KOPT-K1 (cell line): Measurements from ENCODE around the gene ADSS1.
A peak's percentile ranks its signal among the peaks of the same experiment; 100 is the strongest.
"Not testable (repeated sequence)": the region's sequence is repeated elsewhere in the genome, so short reads cannot be mapped to it uniquely, and the experiment has no call there.

ENCODE experiments used
- H3K27ac ChIP-seq: fragments of 200-600 bp; sonication (generic); 2 replicates; pipeline ENCODE4 v1.5.1; 2016; ENCODE audit warnings: antibody characterized with exemption, mild to moderate bottlenecking, low read depth, low read length; ENCODE audit not compliant: poor library complexity, severe bottlenecking
- H3K36me3 ChIP-seq: fragments of 200-600 bp; sonication (generic); 2 replicates; pipeline ENCODE4 v1.5.1; 2017; ENCODE audit warnings: antibody characterized with exemption, mild to moderate bottlenecking, low read length, moderate library complexity; ENCODE audit not compliant: insufficient read depth
- H3K9me3 ChIP-seq: fragments of 200-600 bp; sonication (generic); 2 replicates; pipeline ENCODE4 v1.5.1; 2017; ENCODE audit warnings: antibody characterized with exemption, low read length, mild to moderate bottlenecking; ENCODE audit not compliant: insufficient read depth, poor library complexity, severe bottlenecking

ADSS1 gene

GRCh38 chr14:104739546-104740516 lies 15.8 kb downstream of the ADSS1 start:
- Histone ChIP-seq H3K27ac (no peak overlapping the region), H3K9me3 (no peaks in the 10 kb centered on the region), H3K36me3 (no peaks in the 10 kb centered on the region)

DNA sequence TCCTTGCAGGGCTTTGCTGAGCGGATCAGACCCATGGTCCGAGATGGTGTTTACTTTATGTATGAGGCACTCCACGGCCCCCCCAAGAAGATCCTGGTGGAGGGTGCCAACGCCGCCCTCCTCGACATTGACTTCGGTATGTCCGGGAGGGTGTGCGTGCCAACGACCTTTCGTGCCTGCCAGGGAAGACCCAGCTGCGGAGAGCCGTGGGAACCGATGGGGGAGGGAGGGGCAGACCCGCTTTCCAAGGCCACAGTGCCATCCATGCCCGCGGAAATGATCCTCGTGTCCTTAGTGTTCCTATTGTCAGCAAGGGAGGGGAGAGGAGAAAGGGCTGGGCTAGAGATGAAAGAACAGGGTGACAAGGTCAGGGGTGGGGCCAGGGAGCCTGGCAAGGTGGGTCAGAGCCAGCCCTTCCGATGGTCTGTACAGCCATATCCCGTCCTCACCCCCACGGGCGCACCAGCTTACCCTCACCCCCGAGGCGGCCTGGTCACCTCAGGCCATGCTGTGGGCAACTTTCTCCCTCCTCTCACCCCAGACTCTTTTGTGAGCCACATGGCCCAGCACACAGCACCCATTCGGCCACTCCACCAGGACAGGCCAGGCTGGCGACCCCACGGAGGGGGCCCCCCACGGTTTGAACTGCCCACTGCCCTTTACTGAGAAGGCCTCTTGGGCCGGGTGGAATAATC lies 17.2 kb downstream of the ADSS1 start:
- H3K9me3 ChIP-seq = no peaks in the 10 kb centered on the region
- no peak overlapping the region for H3K27ac ChIP-seq
- H3K36me3 ChIP-seq = no peaks in the 10 kb centered on the region

- H3K27ac ChIP-seq = no peak overlapping the region
- no peaks in the 10 kb centered on the region for H3K36me3 ChIP-seq
- H3K9me3 ChIP-seq = no peaks in the 10 kb centered on the region
Measured at GRCh38 chr14:104741803-104742251, 17.8 kb downstream of the ADSS1 start.

DNA sequence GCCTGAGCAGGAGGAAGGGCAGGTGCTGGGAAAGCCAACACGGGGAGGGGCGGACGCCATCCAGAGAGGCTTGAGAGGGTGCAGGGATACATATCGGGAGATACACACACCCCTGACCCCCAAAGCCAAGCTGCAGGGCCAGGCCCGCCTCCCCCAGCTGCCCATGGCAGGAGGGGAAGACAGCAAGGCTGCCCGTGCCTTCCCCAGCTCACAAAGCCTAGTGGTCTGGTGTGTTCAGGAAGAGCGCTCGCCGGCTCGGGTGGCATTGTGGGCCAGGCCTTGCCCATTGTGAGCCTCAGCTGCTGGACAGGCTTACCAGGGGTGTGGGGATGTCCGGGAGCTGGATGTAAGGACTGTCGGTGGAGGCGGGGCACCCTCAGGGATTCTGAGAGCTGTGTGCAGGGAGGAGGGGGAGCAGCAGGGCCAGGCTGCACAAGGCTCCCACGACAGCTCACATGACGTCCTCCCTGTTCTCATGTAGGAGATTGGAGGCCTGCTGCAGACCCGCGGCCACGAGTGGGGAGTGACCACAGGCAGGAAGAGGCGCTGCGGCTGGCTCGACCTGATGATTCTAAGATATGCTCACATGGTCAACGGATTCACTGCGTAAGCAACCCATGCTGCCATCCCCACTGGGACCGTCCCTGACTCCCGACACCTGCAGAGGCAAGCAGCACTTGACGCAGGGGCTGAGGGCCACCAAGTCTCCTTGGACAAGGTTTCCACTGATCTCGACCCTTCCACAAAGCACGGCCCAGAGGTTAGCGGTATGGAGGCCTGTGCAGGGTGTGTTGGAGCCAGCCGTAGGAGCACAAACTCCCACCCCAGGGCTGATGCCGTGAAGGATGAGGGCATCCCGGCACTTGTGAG lies 18.8 kb downstream of the ADSS1 start:
- no peak overlapping the region for H3K27ac ChIP-seq
- no peaks in the 10 kb centered on the region for H3K9me3 ChIP-seq
- no peaks in the 10 kb centered on the region for H3K36me3 ChIP-seq

GRCh38 chr14:104743461-104744380 lies 19.7 kb downstream of the ADSS1 start:
- H3K9me3 ChIP-seq = no peaks in the 10 kb centered on the region
- no peaks in the 10 kb centered on the region for H3K36me3 ChIP-seq
- H3K27ac ChIP-seq = no peak overlapping the region

GRCh38 chr14:104744484-104744883 lies 20.5 kb downstream of the ADSS1 start:
- Histone ChIP-seq H3K27ac (peak overlapping the region; percentile 71), H3K9me3 (no peaks in the 10 kb centered on the region), H3K36me3 (no peaks in the 10 kb centered on the region)

- Histone ChIP-seq H3K36me3 (no peaks in the 10 kb centered on the region), H3K9me3 (no peaks in the 10 kb centered on the region), H3K27ac (peak overlapping the region; percentile 71)
Measured at GRCh38 chr14:104745431-104745830, 21.4 kb downstream of the ADSS1 start.

GRCh38 chr14:104746071-104746545 lies 22.1 kb downstream of the ADSS1 start:
- Histone ChIP-seq H3K36me3 (no peaks in the 10 kb centered on the region), H3K9me3 (no peaks in the 10 kb centered on the region), H3K27ac (peak overlapping the region; percentile 71)

- no peaks in the 10 kb centered on the region for H3K9me3 ChIP-seq
- peak overlapping the region; percentile 71 for H3K27ac ChIP-seq
- no peaks in the 10 kb centered on the region for H3K36me3 ChIP-seq
Measured at GRCh38 chr14:104746934-104747481, 23.0 kb downstream of the ADSS1 start.

- Histone ChIP-seq H3K27ac (no peak overlapping the region), H3K9me3 (no peaks in the 10 kb centered on the region), H3K36me3 (no peaks in the 10 kb centered on the region)
Measured at GRCh38 chr14:104747876-104748275, 23.8 kb downstream of the ADSS1 start.

DNA sequence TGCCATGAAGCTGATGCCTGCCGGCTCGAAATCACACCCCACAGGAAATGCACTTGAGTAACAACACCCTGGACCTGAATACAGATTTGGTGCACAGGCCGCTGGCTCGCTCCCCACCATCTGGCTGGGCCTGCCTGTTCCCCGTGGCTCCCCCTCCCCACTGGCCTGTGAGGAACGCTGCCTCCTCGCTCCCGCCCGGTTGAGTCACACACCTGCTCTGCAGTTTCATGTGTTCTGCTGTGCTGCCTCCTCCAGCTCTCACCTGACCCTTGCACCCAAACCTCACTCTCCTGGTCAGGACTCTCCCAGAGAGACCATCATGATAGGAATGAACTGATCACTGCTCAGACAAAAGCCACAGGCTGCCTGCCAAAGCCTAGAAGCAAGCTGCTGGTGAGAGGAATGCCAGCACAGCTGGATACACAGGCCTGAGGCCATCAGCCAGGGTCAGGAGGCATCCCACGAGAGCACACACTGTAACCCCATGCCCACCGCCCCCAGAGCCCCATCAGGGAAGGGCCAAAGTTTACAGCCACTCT lies 25.2 kb downstream of the ADSS1 start:
- H3K36me3 ChIP-seq = peaks cover 3% of the 10 kb centered on the region; the same call in 1 of the 2 replicates
- H3K9me3 ChIP-seq = no peaks in the 10 kb centered on the region
- no peak overlapping the region for H3K27ac ChIP-seq

DNA sequence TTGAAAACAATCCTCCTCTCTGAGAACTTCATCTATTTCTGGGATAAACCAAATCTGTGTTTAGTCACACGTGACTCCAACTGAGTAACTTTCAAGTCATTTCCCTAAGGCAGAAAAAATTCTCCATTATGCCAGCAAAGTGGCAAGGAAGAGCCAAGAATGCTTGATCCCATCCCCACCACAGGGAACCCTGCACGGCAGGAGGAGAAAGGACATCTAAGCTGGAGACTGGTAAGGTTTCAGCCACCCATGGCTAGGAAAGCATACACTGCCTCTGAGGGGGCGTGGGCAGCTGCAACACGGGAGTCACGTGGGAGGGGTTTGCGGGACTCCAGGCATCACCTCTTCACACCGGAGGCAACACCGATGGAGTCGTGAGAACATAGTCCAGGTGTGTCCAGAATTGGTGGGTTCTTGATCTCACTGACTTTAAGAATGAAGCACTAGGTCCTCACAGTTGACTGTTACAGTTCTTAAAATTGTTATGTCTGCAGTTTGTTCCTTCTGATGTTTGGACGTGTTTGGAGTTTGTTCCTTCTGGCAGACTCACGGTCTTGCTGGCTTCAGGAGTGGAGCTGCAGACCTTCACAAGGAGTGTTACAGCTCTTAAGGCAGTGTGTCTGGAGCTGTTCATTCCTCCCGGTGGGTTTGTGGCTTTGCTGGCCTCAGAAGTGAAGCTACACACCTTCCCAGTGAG lies 26.2 kb downstream of the ADSS1 start:
- Histone ChIP-seq H3K36me3 (peaks cover 12% of the 10 kb centered on the region), H3K9me3 (no peaks in the 10 kb centered on the region), H3K27ac (no peak overlapping the region)

DNA sequence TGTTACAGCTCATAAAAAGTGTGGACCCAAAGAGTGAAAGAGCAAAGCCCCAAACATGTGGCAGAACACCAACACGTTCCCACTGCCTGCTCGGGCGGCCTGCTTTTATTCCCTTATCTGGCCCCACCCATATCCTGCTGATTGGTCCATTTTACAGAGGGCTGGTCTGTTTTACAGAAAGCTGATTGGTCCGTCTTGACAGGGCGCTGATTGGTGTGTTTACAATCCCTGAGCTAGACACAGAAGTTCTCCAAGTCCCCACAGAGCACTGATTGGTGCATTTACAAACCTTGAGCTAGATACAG lies 26.7 kb downstream of the ADSS1 start:
- peaks cover 18% of the 10 kb centered on the region for H3K36me3 ChIP-seq
- H3K27ac ChIP-seq, H3K9me3 ChIP-seq: not testable (repeated sequence)
